ENCODE data around the gene CLDN15. TPM values are rescaled to one million over a fixed set of nuclear protein-coding genes. Genes with fewer than 3 reads are reported as not detected.
"Not testable (repeated sequence)": the region's sequence is repeated elsewhere in the genome, so short reads cannot be mapped to it uniquely, and the experiment has no call there.

The CLDN15 gene
- total RNA-seq, 1 experiment from 2014 or later = 4.2 TPM

DNA sequence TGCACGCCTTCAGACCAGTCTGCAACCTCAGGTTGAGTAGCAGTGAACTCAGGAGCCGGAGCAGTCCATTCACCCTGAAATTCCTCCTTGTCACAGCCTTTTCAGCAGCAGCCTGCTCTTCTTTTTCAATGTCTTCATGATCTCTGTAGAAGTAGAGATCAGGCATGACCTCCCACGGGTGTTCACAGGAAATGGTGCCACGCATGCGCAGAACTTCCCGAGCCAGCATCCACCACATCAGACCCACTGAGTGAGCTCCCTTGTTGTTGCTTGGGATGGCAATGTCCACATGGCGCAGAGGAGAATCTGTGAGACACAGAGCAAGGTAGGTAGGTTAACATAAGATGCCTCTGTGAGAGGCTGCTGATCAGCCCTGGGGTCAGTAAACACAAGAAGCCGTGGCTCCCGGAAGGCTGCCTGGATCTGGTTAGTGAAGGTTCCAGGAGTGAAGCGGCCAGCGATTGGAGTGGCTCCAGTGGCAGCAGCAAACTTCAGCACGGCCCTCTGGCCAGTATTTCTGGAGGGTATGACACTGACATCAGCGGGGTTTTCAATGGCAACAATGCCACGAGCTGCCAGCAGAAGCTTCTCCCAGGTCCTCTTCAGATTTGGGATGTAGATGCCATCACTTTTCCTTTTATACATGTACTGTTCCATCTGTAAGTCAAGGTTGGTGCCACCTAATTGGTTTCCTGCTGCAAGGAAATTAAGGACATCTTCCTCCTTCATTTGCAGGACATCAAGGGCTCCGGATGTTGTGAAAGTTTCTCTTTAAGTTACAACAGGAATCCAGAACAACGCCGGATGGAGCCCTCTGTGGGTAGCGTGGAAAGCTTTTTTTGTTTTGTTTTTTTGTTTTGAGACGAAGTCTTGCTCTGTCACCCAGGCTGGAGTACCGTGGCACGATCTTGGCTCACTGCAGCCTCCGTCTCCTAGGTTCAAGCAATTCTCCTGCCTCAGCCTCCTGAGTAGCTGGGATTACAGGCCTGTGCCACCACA lies 33.6 kb downstream of the CLDN15 start:
- H3K27me3 ChIP-seq (ENCODE audit: control insufficient read depth, insufficient read depth, low read length) = peaks cover 13% of the 10 kb centered on the region
- DNase-seq; H3K36me3 ChIP-seq (replicated peaks; ENCODE audit: control insufficient read depth, insufficient read depth, low read length); H3K4me3 ChIP-seq (ENCODE audit: insufficient read depth, low read depth, low read length): not testable (repeated sequence)

DNA sequence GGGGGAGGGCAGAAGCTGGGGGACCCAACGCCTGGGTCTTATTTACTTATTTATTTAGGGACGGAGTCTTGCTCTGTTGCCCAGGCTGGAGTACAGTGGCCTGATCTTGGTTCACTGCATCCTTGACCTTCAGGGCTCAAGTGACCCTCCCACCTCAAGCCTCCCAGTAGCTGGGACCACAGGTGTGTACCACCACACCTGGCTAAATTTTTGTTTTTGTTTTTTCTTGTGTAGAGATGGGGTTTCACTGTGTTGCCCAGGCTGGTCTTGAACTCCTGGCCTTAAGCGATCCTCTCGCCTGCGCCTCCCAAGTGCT lies 35.0 kb downstream of the CLDN15 start:
- no peaks in the 10 kb centered on the region; the same call in 1 of the 2 replicates for H3K36me3 ChIP-seq (replicated peaks; ENCODE audit: control insufficient read depth, insufficient read depth, low read length)
- no peak overlapping the region for H3K4me3 ChIP-seq (ENCODE audit: insufficient read depth, low read depth, low read length)
- no peak for DNase-seq

DNA sequence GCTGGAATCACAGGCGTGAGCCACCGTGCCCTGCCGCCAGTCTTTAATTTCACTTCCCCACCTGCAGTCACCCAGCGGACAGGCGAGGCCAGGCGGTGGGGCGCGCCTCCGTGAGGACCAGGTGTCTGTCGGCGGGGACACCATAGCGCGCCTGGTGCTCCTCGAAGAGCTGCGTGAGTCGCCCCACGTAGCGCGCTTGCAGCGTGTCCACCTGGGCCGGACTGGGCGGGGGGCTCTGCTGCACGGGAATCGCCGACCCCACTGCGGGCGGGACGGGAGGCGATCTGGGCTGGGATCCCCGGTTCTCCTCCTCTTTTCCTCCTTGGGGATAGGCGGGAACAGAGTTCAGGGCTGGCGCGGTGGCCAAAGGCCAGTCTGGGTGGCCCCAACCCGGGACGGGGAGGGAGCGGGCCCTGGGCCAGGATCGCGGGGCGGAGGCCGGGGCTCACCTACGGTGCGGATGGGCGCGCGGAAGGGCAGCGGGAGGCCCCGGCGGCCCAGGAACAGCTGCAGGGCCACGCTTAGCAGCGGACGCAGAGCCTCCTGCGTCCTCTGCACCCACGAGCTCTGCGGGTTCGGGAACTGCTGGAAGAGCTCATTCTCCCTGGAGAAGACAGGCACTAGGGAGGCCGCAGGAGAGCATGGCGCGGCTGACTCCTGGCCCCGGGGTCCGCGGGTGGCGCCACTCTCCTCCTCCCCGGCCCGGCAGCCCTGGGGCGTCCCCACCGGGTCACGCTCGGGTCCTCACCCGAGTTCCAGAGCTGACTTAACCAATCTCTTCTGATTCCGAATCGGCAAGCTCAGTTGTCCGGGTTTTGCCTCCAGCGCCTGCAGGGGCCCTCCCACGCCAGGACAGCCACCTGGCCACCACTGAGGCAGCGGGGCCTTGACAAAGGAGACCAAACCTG lies 35.7 kb downstream of the CLDN15 start:
- Histone ChIP-seq H3K36me3 (replicated peaks; ENCODE audit: control insufficient read depth, insufficient read depth, low read length) (no peaks in the 10 kb centered on the region; the same call in 1 of the 2 replicates), H3K4me3 (ENCODE audit: insufficient read depth, low read depth, low read length) (peak overlapping the region; percentile 59), H3K27me3 (ENCODE audit: control insufficient read depth, insufficient read depth, low read length) (peaks cover 13% of the 10 kb centered on the region)
- peak; percentile 92 for DNase-seq

More for the DNA sequence above, 35.0 kb downstream of the CLDN15 start:
- H3K27me3 ChIP-seq (ENCODE audit: control insufficient read depth, insufficient read depth, low read length) = peaks cover 13% of the 10 kb centered on the region

DNA sequence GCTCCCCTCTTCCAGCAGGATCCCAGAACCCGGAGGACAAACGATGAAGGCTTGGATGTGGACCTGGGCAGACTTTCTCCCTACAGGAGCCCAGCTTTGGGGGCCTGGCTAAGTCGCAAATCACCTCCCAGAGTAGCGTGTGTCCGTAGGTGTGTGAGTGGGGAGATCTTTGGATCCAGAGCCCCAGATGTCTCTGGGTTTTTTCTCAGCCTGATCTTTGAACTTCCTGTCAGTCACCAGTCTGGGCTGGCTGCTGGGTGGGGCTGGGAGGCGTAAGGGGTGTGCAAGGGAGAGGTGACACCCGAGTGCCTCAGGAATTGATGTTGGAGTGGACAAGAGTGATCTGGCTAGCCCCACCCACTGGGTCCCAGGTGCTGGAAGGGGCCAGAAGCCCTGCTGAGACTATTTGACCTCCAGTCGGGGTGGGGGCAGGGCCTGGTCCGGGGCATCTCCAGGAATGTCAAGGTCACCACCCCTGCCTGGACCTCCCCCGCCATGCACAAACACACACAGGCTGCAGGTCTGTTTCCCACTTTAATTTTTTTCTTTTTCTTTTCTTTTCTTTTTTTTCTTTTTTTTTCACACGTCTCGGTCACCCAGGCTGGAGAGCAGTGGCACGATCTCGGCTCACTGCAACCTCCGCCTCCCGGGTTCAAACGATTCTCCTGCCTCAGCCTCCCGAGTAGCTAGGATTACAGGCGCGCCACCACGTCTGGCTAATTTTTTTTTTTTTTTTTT lies 36.6 kb downstream of the CLDN15 start, which contains the start of gene MOGAT3:
Gene MOGAT3, minus strand, starts transcription at position 175 of the 738 bp plus-strand sequence. CDS start 182 bp downstream, outside the sequence.
- H3K27me3 ChIP-seq (ENCODE audit: control insufficient read depth, insufficient read depth, low read length) = peaks cover 13% of the 10 kb centered on the region
- DNase-seq = peak; percentile 80
- no peaks in the 10 kb centered on the region for H3K36me3 ChIP-seq (replicated peaks; ENCODE audit: control insufficient read depth, insufficient read depth, low read length)
- peak within 1 kb of the TSS; percentile 59 for H3K4me3 ChIP-seq (ENCODE audit: insufficient read depth, low read depth, low read length)

DNA sequence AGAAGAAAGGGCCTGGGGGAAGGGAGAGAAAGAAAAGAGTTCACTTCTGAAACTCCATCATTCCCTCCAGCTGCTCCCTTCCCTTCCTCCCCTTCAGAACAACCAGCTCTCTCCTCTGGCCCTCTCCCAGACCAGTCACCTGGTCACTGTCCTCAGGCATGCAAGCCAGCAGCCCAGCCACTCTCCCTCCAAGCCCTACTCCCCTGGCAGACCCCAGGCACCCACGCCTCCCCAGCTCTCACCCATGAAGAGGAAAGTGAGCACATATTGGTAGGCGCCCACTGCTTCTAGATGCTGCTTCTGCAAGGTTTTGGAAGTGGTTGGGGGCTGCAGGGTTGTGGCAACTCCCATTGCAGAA lies 37.1 kb downstream of the CLDN15 start:
- DNase-seq = peak; percentile 68
- no peaks in the 10 kb centered on the region for H3K36me3 ChIP-seq (replicated peaks; ENCODE audit: control insufficient read depth, insufficient read depth, low read length)
- H3K27me3 ChIP-seq (ENCODE audit: control insufficient read depth, insufficient read depth, low read length) = peaks cover 13% of the 10 kb centered on the region
- H3K4me3 ChIP-seq (ENCODE audit: insufficient read depth, low read depth, low read length) = no peak overlapping the region

DNA sequence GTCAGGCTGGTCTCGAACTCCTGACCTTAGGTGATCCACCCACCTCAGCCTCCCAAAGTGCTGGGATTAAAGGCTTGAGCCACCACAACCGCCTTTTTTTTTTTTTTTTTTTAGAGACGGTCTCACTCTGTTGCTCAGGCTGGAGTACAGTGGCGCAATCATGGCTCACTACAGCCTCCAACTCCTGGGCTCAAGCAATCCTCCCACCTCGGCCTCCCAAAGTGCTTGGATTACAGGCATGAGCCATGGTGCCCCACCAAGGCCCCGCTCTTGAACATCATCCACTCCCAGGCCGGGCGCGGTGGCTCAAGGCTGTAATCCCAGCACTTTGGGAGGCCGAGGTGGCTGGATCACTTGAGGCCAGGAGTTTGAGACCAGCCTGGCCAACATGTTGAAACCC lies 38.1 kb downstream of the CLDN15 start:
- DNase-seq; H3K4me3 ChIP-seq (ENCODE audit: insufficient read depth, low read depth, low read length); H3K36me3 ChIP-seq (replicated peaks; ENCODE audit: control insufficient read depth, insufficient read depth, low read length): not testable (repeated sequence)
- peaks cover 13% of the 10 kb centered on the region for H3K27me3 ChIP-seq (ENCODE audit: control insufficient read depth, insufficient read depth, low read length)

DNA sequence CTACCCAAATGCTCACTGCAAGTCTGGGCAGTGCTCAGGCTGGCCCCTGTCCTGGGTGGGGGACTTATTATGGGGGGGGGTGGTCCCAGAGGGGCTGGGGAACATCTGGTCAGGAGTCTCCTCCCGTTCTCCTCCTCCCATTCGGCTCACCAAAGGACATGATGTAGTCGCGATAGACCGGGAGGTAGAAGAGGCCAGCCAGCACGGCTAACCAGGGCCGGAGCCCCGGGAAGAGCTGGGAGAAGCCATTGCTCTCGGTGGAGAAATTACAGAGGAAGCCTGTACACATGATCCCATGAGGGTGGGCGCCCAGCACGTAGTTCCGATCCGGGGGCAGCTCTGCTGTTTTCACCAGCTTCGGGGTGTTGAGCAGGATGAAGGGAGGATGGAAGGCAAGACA lies 39.1 kb downstream of the CLDN15 start:
- Histone ChIP-seq H3K27me3 (ENCODE audit: control insufficient read depth, insufficient read depth, low read length) (peaks cover 13% of the 10 kb centered on the region), H3K36me3 (replicated peaks; ENCODE audit: control insufficient read depth, insufficient read depth, low read length) (no peaks in the 10 kb centered on the region), H3K4me3 (ENCODE audit: insufficient read depth, low read depth, low read length) (no peak overlapping the region)
- DNase-seq = peak; percentile 58

DNA sequence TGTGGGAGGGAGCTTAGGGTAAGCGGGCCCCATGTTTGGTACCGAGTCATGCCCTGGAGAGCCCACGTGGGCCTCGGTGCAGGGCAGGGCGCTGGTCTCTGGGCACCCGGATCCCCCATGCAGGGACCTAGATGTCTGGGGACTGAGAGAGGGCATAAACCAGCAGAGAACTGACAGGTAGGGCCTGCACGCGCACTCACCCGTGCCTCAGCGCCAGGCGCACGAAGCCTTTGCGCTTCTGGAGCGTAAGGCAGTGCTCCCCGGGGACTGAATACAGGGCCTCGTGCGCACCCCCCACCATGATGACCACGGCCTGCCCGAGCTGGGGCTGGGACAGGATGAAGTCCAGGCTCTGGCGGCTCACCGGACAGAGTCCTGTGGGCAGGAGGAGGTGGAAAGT lies 39.6 kb downstream of the CLDN15 start:
- no peaks in the 10 kb centered on the region for H3K36me3 ChIP-seq (replicated peaks; ENCODE audit: control insufficient read depth, insufficient read depth, low read length)
- no peak overlapping the region for H3K4me3 ChIP-seq (ENCODE audit: insufficient read depth, low read depth, low read length)
- DNase-seq = peak; percentile 55
- H3K27me3 ChIP-seq (ENCODE audit: control insufficient read depth, insufficient read depth, low read length) = peaks cover 13% of the 10 kb centered on the region

DNA sequence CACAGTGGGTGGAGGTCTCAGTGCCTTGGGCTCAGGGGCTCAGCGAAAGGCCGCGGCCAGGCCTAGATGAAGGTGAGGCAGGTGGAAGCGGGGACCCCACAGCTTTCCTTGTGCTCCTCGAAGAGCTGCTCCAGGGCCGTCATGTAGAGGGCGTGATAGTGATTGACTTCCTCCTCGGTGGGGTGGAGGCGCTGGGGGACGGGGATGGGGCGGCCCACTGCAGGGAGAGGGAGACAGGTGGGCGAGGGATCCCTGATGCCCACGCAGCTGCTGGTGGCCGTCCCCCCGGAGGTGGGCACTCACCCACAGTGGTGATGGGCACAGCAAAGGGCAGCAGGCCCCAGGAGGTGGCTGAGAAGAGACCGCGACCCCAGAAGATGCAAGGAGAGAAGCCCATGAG lies 41.7 kb downstream of the CLDN15 start:
- Histone ChIP-seq H3K36me3 (replicated peaks; ENCODE audit: control insufficient read depth, insufficient read depth, low read length) (no peaks in the 10 kb centered on the region), H3K4me3 (ENCODE audit: insufficient read depth, low read depth, low read length) (no peak overlapping the region), H3K27me3 (ENCODE audit: control insufficient read depth, insufficient read depth, low read length) (no peaks in the 10 kb centered on the region)
- peak; percentile 65 for DNase-seq

DNA sequence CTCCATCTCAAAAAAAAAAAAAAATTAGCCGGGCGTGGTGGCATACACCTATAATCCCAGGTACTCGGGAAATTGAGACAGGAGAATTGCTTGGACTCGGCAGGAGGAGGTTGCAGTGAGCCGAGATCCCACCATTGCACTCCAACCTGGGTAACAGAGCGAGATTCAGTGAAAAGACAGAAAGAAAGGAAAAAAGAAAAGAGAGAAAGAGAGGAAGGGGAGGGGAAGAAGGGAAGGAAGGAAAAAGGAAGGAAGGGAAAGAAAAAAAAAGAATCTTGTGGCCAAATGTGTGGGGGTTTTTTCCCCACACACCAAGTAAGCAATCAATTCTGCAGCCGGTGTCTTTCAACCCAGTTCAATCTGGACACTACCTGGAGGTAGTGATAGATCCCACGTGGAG lies 48.5 kb downstream of the CLDN15 start:
- Histone ChIP-seq H3K27me3 (ENCODE audit: control insufficient read depth, insufficient read depth, low read length) (no peaks in the 10 kb centered on the region), H3K36me3 (replicated peaks; ENCODE audit: control insufficient read depth, insufficient read depth, low read length) (no peaks in the 10 kb centered on the region), H3K4me3 (ENCODE audit: insufficient read depth, low read depth, low read length) (no peak overlapping the region)
- DNase-seq = no peak

DNA sequence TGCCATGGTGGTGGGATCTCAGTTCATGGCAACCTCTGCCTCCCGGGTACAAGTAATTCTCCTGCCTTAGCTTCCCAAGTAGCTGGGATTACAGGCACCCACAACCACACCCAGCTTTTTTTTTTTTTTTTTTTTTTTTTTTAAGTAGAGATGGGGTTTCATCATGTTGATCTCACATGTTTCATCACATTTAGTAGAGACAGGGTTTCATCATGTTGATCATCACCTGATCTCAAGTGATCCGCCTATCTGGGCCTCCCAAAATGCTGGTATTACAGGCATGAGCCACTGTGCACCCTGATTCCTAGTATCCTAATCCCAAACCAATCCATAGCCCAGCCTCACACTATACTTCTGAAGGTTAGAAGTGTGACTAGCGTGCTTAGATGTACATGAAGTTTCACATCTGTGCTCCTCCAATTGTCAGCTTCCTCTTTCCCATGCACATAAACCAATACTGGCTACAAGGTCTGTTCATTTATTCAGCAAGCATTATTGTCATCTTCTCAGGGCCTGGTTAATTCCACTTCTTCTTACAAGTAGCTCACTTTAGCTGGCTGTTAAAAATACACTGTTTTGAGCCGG lies 50.7 kb downstream of the CLDN15 start:
- no peaks in the 10 kb centered on the region for H3K27me3 ChIP-seq (ENCODE audit: control insufficient read depth, insufficient read depth, low read length)
- DNase-seq = no peak

DNA sequence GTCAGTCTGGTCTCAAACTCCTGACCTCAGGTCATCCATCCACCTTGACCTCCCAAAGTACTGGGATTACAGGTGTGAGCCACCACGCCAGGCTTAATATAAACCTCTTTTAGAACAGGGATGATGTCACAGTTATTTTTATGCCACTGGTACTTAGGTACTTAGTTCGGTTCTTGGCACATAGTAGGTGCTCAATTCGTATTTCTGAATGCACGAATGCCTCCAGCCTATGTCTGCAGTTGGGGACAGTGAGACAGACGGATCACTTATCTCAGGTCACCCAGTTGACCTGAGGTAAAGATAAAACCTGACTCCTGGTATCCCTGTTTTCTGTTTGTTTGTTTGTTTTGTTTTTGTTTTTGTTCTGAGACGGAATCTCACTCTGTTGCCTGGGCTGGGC lies 51.4 kb downstream of the CLDN15 start:
- no peaks in the 10 kb centered on the region for H3K36me3 ChIP-seq (replicated peaks; ENCODE audit: control insufficient read depth, insufficient read depth, low read length)
- no peaks in the 10 kb centered on the region; the same call in 1 of the 2 replicates for H3K27me3 ChIP-seq (ENCODE audit: control insufficient read depth, insufficient read depth, low read length)
- DNase-seq = no peak
- no peak overlapping the region for H3K4me3 ChIP-seq (ENCODE audit: insufficient read depth, low read depth, low read length)

More for the DNA sequence above, 50.7 kb downstream of the CLDN15 start:
- Histone ChIP-seq H3K4me3 (ENCODE audit: insufficient read depth, low read depth, low read length) (no peak overlapping the region), H3K36me3 (replicated peaks; ENCODE audit: control insufficient read depth, insufficient read depth, low read length) (no peaks in the 10 kb centered on the region)

DNA sequence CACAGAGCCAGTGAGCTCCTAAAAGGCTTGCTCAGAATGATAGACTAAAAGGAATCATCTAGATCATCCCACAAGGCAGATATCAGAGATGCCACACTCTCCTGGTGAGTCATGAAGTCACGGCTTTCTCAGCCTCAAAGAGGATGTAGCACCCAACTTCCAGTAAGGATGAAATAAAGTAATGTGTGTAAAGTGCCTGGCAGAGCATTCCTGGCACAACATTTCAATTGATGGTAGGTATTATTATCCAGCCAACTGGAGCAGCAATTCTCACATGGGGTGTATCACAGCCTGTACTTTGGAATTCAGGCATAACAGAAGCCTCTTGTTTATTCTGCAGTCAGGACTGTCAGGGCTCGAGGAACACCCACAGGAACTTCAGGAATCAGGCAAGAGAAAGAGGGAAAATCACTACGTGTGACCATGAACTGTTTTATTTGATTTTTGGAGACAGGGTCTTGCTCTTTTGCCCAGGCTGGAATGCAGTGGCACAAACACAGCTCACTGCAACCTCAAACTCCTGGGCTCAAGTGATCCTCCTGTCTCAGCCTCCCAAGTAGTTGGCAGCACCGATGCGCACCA lies 52.3 kb downstream of the CLDN15 start:
- Histone ChIP-seq H3K36me3 (replicated peaks; ENCODE audit: control insufficient read depth, insufficient read depth, low read length) (no peaks in the 10 kb centered on the region), H3K4me3 (ENCODE audit: insufficient read depth, low read depth, low read length) (no peak overlapping the region), H3K27me3 (ENCODE audit: control insufficient read depth, insufficient read depth, low read length) (peaks cover 6% of the 10 kb centered on the region)
- DNase-seq = no peak
